Activated T-cell treated with anti-CD3 and anti-CD28 coated beads for 4 hours (primary cell): ENCODE measurements around the gene ENOX2.

Source experiments
- DNase-seq: peaks from one replicate; pipeline ENCODE4 v3.0.0-alpha.2; 2020

Gene ENOX2

DNA sequence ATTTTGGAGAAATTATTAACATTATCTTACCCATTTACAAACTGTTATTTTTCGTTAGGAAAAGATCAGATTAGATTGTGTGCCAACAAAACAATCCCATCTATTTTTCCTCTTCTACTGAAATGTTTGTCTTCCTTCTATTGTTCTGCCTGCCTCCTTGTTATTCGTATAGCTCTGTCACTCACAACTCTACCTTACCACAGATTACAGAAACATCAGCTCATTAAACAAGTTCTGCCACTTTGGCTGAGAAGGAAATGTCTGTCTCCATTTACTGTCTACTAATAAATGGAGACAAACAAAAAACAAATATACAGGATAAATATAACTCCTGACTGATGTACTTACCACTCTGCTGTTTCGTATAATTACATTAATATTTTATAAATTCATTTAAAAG is 211.4 kb downstream of the ENOX2 start:
- DNase-seq: no peak

DNA sequence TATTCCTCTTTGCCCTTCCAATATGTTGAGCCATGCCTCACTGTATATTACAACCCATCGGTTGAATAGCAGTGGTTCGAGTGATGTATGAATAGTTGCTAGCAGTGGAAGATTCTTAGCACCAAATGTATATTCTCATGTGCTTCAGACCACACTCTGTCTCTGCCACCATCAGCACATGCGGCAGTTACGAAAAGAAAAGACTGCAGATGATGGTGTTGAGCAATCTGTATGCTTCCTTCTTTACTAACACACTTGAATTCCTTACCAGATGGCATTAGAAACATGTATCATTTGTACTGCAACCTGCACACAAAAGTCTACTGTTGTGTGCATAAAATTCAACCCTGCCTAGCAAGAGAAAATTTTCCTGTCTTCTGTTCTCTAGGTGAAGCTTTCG is 214.6 kb downstream of the ENOX2 start:
- DNase-seq: no peak

DNA sequence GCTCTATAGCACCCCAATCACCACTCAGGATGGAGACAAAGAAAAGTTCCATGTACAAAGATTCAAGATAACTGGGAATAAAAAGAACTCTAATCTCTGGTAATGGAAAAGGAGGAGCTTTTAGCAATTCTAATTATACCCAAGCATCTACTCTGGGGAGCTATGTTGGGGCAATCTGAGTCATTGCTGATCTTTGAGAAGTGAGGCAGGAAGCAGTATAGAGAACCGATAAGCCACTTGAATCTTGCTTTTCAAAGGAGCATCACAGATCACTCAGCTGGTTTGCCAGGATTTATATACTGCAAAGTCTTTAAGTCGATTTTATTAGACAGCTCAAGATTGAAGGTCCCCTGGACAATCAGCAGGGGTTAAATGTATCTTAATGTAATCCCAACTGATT is 220.0 kb downstream of the ENOX2 start:
- no peak for DNase-seq

DNA sequence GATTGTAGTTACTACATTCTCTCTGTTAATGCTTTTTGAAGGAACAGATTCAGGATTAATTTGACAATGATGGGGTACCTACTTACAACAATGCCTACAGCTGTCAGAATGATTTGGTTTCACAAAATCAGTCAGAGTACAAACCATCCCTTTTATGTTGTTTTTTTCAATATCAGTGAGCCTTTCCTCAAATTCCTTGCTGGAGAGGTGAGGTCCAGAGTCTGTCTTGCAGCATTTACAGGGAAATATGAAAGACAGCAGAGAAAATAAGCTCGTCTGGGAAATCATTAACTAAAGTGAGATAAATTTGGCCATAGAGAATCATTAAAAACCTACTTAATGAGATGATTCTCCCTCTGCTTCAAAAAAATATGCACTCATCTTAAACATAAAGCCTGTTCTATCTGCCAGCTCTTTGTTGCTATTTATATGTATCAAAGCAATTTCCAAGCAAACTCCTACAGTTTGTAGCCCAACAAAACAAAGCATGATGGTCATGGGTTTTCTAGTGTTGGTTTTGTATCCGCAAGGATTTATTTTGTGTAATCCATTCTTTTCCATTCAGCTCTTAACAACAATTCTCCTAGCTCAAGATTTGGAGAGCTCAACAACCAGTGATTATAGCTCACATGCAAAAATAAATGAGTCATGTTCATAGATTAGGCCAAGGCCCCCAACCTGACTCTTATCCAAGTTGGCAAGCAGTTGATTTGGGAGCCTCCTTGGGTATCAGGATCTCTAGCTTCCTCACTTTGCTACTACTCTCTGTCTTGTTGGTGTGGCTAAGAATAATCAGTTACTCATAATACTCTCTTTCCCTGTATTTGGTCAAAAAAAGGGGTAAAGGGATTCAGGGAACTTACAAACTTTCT is 222.6 kb downstream of the ENOX2 start:
- no peak for DNase-seq

DNA sequence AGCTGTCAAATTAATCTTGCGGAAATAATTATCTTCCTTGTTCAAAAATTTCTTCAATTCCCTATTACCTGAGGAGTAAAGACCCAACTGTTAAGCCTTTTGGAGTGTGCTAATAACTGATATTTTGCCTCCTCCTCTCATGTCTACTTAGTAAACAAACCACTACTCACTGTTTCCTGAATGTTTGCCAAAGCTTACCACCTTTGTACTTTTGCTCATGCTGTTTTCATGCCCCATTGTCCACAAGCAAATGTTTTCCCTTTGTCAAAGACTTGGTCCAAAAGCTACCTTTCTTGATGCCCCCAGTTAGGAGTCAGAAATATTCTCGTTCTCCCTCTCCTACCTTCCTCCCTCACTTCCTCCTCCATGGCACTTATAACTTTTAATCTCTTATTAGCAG is 226.1 kb downstream of the ENOX2 start:
- DNase-seq: no peak

DNA sequence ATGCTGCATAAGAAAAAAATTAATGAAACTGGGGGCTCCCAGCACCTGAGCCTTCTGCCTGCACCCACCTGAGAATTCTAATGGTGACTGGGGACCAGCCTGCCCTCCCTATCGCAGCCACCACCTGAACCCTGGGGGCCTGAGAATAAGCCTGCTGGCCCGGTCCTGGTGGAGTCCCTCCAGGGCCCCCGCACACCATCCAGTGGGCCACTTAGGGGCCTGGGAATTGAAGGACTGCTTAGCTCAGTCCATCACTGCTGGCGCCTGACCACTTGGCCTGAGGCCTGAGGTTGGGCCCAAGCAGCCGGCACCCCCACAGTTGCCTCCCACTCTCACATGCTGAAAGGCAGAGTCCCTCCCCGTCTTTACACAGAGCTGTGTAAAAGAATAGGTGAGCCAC is 230.8 kb downstream of the ENOX2 start:
- DNase-seq: no peak

DNA sequence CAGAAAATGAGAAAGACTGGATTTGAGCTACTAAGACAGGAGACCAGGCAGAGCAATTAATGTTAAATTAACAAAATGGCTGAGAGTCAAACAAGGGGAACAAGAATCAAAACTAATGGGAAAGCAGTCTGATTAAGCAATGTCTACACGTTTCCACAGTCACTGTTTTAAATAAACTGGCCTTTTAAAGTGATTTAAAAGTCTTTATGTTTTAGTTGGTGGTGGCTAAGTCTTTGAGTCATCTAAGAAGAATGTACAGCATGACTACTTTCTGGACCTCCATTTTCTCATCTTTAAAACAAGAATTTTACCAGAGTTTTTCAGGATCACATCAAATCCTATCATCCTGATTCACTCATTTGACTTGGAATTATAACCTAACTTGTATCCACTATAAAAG is 233.8 kb downstream of the ENOX2 start:
- DNase-seq: no peak

DNA sequence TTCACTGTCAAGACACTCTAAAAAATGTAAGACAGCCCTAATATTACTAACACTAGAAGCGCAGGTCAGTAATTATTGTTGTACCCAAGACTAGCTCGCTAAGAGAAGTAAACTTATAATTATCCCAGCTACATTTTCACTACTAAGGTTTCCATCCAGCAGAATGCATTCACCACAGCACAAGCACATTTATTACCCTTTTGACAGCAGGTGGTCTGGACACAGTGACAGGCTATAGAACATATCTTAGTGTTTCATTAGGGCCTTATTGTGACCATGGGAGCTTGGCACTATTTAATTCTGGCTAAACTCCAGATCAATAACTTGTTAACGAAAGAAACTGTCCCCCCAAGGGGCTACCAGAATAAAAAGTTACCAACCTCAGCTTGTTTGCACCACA is 237.7 kb downstream of the ENOX2 start:
- no peak for DNase-seq

DNA sequence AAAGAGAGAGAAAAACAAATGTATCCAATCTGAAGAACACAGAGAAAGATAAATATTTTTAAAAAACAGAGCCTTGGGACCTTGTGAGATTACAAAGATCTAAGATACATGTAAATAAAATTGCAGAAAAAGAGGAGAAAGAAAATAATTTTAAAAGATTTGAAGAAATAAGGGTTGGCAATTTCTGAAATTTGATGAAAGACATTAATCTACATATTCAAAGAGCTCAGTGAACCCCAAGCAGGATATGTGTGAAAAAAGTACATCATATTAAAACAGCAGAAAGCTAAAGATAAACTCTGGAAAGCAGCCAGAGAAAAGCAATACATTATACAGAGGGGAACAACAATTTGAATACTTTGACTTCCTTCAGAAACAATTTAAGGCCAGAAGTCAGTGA is 244.7 kb downstream of the ENOX2 start:
- no peak for DNase-seq

DNA sequence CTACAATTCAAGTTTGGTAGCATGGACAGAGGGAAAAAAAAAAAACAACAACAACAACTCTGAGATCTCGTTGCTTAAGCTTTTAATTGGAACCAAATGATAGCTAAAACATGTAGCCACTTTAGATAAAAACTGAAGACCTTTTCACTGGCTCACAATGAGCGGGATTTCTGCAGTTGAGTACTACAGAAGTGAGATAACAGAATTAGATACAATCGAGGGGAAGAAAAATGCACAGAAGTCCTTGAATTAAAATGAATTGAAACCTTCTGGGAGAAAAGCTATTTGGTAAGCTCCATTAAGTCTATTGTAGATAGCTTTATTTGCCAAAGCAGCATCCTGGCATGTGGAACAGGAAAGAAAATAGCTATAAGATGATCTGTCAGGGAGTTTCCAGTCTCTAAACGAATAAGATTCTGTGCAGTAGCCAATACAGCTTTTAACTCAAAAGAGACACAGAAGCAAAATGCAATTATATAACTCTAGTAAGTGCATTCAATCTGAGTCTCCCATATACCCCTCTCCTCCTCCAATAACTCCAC is 248.5 kb downstream of the ENOX2 start:
- DNase-seq: no peak

DNA sequence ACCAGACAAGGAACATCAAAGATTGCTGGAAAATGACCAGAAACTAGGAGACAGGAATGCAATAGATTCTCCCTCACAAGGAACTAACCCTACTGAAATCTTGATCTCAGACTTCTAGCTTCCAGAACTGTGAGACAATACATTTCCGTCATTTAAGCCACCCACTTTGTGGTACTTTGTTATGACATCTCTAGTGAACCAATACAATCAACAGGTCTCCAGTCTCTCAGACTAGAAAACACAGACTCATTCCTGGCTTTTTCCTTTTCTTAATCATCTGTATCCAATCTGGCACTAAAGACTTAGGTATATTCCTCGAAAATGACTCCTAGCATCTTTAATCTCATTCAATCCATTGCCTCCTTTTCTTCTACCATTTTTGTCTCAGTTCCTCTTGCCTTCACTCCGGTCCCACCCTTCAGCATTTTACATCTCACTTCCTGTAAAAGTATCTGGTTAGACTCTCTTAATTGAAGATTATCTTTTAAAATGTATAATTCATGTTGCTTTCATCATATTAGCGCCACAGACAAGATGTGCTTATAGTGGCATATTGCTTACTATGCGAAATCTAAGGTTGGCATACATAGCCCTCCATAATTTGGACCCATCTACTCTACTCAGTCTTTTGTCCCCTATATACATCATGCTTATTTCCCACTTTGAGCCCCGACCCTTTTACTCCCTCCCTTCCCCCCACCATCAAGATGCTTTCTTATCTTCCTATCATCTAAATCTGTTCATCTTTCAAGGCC is 250.0 kb downstream of the ENOX2 start:
- DNase-seq: no peak

DNA sequence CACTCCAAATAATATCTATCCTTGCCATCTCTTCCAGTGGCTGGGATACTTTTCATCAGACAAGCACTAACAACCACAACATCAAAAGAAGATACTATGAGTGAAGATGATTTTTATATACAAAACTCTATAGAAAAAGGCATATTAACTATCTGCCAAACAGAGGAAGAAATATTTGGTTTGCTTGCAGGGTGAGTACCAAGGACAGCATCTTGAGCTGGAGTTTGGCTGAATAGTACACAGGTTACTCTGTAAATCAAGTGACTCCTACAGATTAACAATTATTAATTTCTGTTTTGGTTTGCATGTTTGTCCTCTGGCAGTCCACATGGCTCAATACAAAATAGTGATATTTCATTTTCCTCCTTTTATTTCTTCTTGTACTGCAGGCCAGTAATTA is 253.3 kb downstream of the ENOX2 start:
- DNase-seq: no peak

DNA sequence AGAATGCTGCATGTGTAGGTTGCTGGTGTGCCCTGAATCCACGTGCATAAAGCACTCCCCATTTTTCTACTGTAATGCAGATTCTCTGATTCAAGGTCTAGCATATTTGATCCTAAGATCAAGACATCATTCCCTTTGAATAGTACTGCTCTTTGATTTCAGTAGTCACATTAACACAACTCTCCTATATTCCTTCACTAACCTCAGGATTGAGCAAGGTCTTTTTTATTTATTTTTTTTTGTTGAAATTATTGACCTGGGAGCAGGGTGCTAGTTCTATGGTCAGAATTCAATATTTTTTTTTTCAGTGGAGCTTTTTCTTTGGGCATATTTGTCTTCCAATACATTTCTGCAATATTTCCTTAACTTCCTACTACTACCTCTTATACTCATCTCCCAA is 255.5 kb downstream of the ENOX2 start:
- no peak for DNase-seq

DNA sequence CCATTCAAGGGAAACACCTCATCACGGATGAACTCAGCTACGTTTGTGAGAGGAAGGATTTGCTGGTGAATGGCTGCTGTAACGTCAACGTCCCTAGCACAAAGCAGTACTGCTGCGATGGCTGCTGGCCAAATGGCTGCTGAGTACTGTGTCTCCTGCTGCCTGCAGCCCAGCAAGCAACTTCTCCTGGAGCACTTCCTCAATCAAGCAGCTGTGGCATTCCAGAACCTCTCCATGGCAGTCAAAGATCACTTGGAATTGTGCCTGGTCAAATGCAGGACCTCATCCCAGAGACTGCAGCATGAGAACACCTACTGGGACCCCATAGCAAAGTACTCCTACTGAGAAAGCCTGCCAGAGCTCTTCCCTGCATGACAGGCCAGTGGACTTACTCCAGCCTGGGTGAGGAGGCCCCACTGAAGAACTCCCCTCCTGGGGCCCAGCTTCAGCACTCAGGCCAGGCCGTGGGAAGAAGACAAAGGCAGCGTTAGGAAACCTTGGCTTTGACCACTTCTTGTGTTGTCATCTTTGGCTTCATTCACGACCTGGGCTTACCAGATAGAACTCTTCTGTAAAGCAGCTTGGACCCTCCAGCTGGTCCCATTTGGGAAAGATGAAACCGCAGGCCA is 256.9 kb downstream of the ENOX2 start:
- no peak for DNase-seq

DNA sequence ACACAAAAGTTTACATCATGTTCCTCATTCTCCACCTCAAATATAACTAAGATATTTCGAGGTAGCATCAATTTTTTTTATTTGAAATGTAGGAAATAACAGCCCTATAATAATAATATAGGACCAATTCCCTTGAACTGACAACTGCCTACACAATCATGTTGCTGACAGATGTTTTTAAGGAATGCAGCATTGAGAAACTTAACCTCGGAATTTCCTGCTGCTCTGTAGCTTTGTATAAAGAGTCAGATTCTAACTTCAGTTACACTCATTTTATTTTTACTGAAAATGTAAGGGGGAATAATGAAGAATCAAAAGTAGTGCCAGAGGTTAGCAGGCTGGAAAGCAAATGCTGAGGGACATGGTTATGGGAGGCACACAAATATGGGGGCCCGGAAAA is 265.4 kb downstream of the ENOX2 start:
- DNase-seq: no peak

DNA sequence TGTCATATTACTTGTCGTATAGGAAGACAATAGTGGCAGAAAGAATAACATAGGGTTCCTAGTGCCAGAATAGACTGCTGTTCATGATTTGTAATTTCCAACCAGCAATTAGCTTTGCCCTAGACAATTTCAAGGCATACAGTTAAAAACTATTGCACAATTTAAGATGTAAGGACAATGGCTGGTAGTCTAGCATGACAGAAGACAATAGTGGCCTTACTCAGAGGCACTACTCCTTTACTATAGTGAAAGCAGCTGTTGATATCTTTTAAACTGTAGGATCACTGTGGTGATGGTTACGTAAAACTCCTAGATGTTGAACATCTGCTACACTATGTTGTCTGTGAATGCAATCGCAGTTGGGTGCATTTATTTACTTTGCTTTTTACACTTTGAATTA is 266.7 kb downstream of the ENOX2 start:
- DNase-seq: no peak

DNA sequence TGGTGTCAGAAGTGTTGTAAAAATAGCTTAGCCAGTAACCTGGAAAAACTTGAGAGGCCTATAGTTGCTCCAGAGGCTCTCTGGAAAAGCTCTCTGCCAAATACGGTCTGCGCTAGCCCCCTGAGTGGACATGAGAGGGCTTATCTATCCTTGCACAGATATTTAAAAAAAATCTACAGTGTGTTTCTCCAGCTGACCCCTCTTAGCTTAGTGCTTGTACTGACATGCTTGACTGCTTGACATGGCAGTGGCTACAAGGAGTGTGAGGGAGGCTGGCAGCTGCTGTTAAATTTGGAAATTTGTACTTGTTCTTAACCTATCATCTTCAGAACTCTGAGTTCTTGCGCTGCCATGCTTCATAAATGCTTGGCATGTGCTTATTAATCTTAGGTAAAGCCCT is 272.0 kb downstream of the ENOX2 start:
- no peak for DNase-seq

DNA sequence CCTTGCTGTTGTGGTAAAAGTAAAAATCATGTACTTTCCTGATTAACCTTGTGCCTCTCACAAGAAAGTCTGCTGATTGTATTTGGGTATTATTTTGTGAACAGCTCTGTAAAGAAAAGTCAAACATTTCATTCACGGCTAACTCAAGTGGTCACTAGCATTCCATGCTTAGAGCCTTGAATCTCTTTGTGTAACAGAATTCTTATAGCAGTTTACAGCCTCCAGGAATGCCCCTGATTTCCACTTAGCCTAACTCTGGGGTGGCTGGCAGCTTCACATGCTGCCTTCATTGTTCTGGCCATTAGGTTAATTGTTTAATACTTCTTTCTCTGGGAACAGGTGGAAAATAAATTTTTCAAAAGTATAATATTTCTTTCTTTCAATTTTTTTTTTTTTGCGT is 274.5 kb downstream of the ENOX2 start:
- DNase-seq: no peak

DNA sequence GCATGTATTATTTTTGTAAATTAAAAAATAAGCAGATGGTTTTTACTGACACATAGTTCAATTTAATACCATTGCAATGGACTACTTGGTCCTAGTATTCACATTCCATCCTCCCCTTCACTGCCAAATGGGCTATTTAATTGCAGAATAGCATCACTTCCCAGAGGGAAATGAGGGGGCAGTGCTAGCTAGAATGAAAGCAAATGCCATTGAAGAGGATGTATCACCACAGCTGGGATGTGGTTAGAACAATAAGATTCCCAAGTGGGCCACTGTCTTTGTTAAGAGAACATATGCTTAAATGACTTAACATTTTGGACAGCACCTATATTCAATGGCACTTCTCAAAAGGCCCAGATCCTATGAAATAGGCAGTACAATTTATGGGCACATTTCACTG is 276.5 kb downstream of the ENOX2 start:
- DNase-seq: no peak

DNA sequence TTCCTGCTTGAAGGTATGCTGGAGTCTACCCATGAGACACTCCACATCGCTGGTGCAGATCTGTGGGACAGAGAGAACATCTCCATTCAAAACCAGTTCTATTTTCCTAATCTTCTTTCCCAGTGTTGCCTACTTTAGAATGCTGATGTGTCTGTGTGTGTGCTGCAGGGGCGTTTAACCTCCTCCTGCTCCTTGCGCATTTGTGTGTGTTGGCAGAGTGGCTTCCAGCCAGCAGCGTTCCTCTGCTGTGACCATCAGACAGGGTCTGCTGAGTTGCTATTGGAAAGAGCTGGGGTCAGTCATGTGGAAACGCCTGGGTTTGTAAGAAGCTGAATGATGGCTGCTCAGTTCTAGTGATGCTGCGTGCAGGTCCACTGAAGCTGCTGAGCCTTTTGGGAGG is 277.6 kb downstream of the ENOX2 start:
- DNase-seq: no peak

DNA sequence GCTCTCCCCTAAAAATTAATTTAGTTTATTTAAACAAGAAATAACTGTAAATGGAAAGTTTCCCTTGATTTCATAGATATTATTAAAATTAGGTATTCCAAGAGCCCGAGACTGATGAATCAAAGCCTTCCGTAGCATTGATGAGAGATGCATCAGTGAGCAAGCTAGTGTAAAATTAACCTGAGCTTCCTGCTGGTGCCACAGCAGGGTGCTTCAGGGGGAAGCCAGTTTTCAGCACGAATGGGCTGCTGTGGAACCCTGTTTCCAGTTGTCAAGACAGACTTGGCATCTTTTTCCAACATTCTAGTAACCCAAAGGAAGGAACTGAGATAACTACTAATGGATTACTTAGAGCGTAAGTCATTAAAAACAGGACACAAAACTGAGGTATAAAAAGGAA is 279.5 kb downstream of the ENOX2 start:
- DNase-seq: no peak

DNA sequence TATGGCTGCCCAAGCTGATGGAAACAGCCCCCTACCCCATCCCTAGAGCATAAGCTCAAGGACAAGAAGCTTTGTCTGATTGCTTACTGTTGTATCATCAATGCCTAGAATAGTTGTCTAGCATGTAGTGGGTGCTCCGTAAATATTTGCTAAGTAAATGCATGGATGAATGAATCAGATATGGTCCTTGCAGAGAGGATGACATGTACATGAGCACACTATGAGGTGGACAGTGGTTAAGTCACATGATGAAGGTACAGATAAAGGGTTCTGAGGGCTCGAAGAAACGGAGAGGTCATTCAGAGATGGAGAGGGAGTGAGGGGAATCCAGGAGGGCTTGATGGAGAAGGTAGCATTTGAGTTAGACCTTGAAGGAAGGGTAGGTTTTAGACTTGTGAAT is 287.1 kb downstream of the ENOX2 start:
- no peak for DNase-seq

DNA sequence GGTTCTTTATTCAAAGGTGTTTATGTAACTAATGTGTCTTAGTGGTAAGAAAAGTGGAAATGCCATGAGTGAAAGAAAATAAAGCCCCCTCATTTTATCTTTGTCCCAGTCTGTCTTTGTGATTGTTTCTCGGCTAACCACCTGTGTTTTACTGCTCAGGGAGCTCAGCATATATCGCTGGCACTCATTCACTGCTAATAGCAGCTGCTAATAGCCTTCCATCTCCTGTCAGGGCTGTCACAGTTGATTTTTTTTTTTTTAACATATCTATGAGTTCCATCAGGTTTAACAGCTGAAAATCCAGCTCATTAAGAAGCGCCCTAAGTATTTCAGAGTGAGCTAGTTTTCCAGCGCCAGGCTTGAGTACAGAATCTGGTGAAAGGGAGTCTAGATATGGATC is 295.6 kb downstream of the ENOX2 start:
- no peak for DNase-seq

DNA sequence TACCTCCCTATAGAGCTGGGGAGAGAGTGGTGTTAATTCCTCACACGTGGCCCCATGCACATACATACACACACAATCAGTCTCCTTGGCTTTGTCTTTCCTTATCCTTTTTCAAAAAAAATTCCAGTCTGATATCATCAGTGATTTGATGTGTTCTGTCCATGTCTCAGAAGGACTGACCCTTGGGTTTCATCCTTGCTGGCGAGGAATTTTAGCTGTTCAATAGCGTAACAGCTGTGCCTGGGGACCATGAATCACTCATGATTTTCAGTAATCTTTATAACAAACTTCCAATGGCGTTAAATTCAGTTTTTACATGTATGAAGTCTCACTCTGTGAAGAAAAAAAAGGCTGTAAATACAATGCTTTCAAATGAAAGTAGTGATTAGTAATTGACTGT is 296.6 kb downstream of the ENOX2 start:
- DNase-seq: no peak
